T follicular helper cell (primary cell): ENCODE measurements around the gene ARID3B.
"Not testable (repeated sequence)": the region's sequence is repeated elsewhere in the genome, so short reads cannot be mapped to it uniquely, and the experiment has no call there.

Experiments used
- DNase-seq: peaks from one replicate; pipeline ENCODE4 v3.0.0-alpha.2; 2020; ENCODE audit warnings: low read depth

The ARID3B gene

DNA sequence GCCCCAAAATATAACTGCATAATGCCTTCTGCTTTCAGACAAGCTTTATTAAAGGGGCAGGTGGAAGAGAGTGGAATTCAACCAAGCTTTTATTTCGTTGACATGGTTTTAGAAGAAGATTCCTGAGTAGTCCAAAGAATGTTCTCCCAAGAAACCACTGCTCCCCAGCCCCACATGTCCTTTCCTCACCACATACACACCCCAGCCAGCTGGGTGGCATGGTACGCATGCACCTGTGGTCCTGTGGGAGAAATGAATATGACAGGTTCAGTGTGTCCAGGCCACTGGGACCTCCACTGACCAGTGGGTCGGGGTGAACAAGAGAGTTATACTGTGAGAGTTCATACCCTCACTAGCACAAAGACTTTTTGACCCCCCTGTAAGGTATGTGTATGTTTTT, 30.2 kb downstream of the ARID3B start:
- DNase-seq = no peak

GRCh38 chr15:74573987-74574386, 33.0 kb downstream of the ARID3B start:
- no peak for DNase-seq

GRCh38 chr15:74578496-74578994, 37.5 kb downstream of the ARID3B start:
- DNase-seq = no peak

GRCh38 chr15:74579001-74579400, 38.0 kb downstream of the ARID3B start:
- DNase-seq = no peak

DNA sequence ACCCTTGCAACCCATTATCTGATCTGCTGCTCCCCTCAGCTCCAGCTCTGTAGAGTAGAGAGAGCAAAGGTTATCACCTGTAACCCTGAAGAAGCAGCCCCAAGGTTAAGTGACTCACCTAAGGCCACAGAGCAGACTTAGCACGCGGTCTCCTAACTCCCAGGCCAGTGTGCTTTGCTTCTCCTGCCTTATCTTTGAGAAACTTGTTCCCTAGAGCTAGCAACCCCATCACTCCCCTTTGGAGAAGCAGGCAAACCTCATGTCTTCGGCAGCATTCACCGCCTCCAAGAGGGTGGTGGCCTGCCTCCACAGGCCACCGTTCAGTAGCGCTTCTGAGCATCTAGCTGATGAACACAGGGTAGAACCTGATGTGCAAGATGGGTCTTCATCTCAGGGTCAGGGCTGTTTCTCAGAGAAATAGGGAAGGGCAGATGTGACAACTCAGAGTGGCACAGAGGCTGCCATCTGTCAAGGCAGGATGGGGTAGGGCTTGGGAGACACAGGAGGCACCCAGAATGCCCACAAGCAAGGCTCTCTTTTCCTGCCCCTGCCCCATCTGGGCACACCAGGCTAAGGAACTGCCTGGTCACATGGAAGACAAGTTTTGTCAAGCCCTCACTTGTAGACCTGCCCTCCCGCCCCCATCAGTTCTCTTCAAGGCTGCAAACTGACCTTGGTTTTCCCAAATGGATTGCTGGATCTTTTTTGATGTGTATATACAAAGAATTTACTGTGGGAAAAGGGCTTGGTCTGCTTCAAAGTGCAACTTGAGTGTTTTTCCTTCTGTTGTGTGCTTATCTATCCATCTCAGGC, 39.7 kb downstream of the ARID3B start:
- no peak for DNase-seq

GRCh38 chr15:74584204-74584603, 43.2 kb downstream of the ARID3B start:
- no peak for DNase-seq

DNA sequence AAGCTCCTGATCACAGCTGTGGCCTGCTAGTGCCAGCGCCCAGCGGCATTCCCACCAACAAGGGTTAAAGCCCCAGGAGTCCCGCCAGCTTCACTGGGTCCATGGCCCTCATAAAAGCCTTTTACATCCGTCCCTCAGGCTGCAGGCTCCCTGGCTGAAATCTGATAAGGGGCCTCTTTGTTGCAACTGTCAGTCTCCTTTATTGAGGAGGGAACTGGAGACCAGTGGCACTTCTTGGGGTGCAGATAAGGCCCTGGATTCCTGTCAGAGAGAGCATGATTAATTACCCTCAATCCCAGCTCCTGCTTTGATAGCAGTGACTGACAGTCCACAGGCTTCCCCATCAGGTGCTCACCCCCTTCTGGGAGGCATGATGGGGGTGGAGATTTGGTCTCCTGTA, 43.8 kb downstream of the ARID3B start:
- no peak for DNase-seq

GRCh38 chr15:74585191-74585590, 44.2 kb downstream of the ARID3B start:
- DNase-seq = no peak

DNA sequence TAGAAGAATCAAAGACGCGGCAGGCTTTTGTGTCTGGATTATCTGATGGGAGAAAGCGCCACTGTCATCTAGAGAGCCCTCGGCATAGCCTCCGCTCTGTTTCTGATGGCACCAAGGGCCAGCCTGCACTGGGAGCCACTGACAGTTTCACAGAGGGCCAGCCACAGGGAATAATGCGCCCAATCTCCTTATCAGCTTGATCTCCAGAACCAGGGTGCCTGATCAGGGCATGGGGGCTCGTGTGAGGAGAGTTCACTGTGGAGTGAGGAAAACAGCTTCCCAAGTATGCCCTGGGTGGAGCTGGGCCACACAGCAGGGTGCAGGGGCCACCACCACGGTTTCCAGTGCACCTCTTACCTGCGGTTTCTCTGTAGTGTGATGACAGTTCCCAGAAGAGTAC, 44.8 kb downstream of the ARID3B start:
- DNase-seq = no peak

- no peak for DNase-seq
These were observed 48.8 kb downstream of the ARID3B start for GRCh38 chr15:74589826-74590225.

GRCh38 chr15:74592222-74592621, 51.2 kb downstream of the ARID3B start:
- no peak for DNase-seq

GRCh38 chr15:74593122-74593521, 52.1 kb downstream of the ARID3B start:
- no peak for DNase-seq

GRCh38 chr15:74594455-74594854, 53.4 kb downstream of the ARID3B start:
- no peak for DNase-seq

DNA sequence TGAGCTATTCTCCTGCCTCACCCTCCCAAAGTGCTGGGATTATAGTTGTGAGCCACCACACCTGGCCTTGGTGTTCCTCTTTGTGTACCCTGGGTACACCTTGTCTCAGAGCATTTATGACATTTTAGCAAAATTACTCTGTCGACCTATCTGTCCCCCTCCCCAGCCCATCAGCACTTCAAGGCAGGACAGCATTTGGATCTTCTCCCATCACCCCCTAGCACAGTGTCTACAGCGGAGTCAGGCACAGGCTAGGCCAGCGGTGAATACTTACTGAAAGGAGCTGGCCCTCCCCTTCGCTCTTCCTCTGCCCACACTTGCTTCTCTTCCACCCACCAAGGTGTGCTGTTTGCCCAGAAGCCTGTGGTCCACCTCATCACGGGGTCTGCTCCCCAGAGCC, 54.3 kb downstream of the ARID3B start:
- no peak for DNase-seq

DNA sequence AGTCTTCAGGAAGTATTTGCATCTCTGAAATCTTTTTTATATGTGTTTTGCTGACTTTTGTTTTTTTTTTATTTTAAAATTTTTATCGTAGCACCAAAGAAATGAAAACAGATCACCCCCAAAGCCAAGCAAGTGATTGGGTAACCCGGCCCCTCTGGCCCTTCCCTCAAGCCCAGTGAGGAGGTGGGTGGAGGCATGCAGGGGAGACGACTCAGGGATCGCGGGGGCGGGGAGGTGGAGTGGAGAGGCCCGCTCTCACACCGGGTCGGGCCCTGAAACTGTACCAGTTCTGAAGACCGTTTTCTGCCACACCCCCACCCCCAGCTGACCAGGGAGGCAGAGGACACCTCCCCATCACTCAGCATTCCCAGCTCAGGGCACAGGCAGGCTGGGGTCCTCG, 55.7 kb downstream of the ARID3B start:
- DNase-seq = not testable (repeated sequence)

DNA sequence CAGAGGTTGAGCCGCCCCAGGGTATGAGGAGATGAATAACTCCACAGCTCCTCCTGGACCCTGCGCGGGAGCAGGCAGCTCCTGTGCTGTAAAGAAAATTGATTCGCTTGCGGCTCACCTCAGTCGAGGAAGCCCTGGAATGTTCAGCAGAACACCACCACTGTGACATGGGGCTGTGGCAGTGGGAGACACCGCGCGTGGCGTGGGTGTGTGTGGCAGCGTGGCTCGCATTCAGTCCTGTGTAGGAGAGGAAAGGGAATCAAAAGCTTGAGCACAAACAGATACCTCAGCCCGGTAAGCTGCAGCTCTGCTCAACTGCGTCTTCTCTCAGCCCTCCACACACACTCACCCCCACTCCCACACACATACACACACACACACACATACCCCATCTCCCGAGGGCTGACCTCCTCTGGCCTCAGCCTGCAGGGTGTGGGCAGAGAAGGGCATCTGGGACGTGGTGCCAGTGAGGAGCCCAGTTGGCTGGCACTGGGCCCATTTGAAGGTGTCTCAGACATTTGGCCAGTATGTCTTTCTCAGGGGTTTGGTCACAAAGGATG, 56.2 kb downstream of the ARID3B start:
- DNase-seq = not testable (repeated sequence)

DNA sequence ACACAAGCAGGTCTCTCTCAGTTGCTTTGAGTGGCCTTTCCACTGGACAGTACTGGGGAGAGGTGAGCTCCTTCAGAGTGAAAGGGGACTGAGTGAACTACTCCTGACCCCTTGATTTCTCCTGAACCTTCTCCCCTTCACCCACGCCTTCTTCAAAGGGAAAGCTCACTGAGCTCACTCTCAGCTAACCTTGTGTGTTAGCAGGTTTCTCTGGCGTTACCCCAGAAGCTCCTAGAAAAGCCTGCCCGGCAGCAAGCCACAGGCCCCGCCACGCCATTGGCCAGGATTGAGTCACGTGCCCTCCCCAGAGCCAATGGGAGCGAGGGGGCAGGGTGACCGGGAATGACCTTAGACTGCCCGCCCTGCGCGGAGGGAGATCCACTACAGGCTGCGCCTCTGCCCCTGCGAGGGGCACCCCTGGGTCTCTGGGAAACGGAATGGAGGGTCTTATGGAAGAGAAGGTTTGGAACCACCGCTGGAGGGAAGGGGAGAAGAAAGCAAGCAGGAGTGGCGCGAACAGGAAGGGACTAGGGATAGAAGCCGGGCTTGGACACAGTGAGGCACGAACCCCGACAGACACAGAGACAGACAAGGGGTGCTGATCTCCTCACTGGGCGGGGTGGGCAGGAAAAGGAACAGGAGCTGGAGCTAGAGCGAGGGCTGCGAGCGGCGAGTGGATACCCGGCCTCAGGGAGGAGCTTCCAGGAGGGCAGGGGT, 57.3 kb downstream of the ARID3B start:
- peak; percentile 78 for DNase-seq

GRCh38 chr15:74599156-74599555, 58.1 kb downstream of the ARID3B start:
- DNase-seq = no peak

GRCh38 chr15:74603026-74603788, 62.2 kb downstream of the ARID3B start:
- DNase-seq = no peak

GRCh38 chr15:74603789-74604705, 63.0 kb downstream of the ARID3B start:
- no peak for DNase-seq
